NCI-H82 (cell line): Measurements from ENCODE around the gene NFE2.

Experiments used
- DNase-seq: peaks from one replicate; lab custom pipeline; 2025; lab: John Stamatoyannopoulos, UW

NFE2 gene

GRCh38 chr12:54249489-54249888 is 51.3 kb downstream of the NFE2 start:
- DNase-seq: no peak

GRCh38 chr12:54246011-54246641 is 54.7 kb downstream of the NFE2 start:
- DNase-seq: no peak
